GM23338 (cell line): ENCODE results near the gene UBE2G2. TPM values are rescaled to one million over a fixed set of nuclear protein-coding genes. Genes with fewer than 3 reads are reported as not detected.

Source experiments
- ATAC-seq: fragments of 200-7000 bp; cut with Tn5 transposase; 3 replicates; pipeline ENCODE4 v1.9.1; 2020
- DNase-seq: peaks from one replicate; pipeline ENCODE4 v3.0.0-alpha.2; 2015; ENCODE audit warnings: low spot score
- H2AFZ ChIP-seq: fragments of 200-600 bp; sonication (generic); 2 replicates; pipeline ENCODE4 v1.8.0; 2016; ENCODE audit warnings: antibody characterized with exemption, mild to moderate bottlenecking, moderate library complexity
- H3F3A ChIP-seq: fragments of 200-600 bp; sonication (generic); replicated peaks from 2 replicates; pipeline ENCODE4 v1.8.0; 2017; ENCODE audit warnings: antibody characterized with exemption, mixed run types, low read depth
- H3K27ac ChIP-seq: fragments of 200-600 bp; sonication (generic); 2 replicates; pipeline ENCODE4 v1.6.1; 2016; ENCODE audit warnings: low read depth
- H3K27me3 ChIP-seq: fragments of 200-600 bp; sonication (generic); 2 replicates; pipeline ENCODE4 v1.8.0; 2016; ENCODE audit warnings: mild to moderate bottlenecking, mixed run types, moderate library complexity; ENCODE audit not compliant: insufficient read depth
- H3K36me3 ChIP-seq: fragments of 200-600 bp; sonication (generic); 2 replicates; pipeline ENCODE4 v1.8.0; 2016; ENCODE audit warnings: mild to moderate bottlenecking; ENCODE audit not compliant: insufficient read depth
- H3K4me1 ChIP-seq: fragments of 200-600 bp; sonication (generic); 2 replicates; pipeline ENCODE4 v1.8.0; 2016; ENCODE audit warnings: mild to moderate bottlenecking, moderate library complexity; ENCODE audit not compliant: insufficient read depth
- H3K4me2 ChIP-seq: fragments of 200-600 bp; sonication (generic); 2 replicates; pipeline ENCODE4 v1.7.1; 2017; ENCODE audit warnings: mixed run types
- H3K4me3 ChIP-seq: fragments of 200-600 bp; sonication (generic); 2 replicates; pipeline ENCODE4 v1.6.1; 2016; ENCODE audit warnings: mixed run types
- H3K79me2 ChIP-seq: fragments of 200-600 bp; sonication (generic); replicated peaks from 2 replicates; pipeline ENCODE4 v1.8.0; 2017; ENCODE audit warnings: mild to moderate bottlenecking; ENCODE audit not compliant: insufficient read depth
- H3K9me2 ChIP-seq: fragments of 200-600 bp; sonication (generic); 2 replicates; pipeline ENCODE4 v1.8.0; 2017; ENCODE audit not compliant: insufficient read depth
- H4K20me1 ChIP-seq: fragments of 200-600 bp; sonication (generic); replicated peaks from 2 replicates; pipeline ENCODE4 v1.8.0; 2017; ENCODE audit warnings: mild to moderate bottlenecking; ENCODE audit not compliant: insufficient read depth
- H3K27ac Mint-ChIP-seq: 2 replicates; pipeline ENCODE4 v1.8.0; 2020; ENCODE audit warnings: inconsistent platforms, mild to moderate bottlenecking, moderate library complexity, mixed read lengths
- H3K27me3 Mint-ChIP-seq: 3 replicates; pipeline ENCODE4 v1.8.0; 2022; ENCODE audit warnings: low read depth, mild to moderate bottlenecking, moderate library complexity, mixed read lengths, inconsistent platforms; ENCODE audit not compliant: insufficient read depth, poor library complexity
- H3K36me3 Mint-ChIP-seq: 3 replicates; pipeline ENCODE4 v1.8.0; 2021; ENCODE audit warnings: low read depth, mild to moderate bottlenecking, inconsistent platforms, moderate library complexity, mixed read lengths
- H3K4me1 Mint-ChIP-seq: 3 replicates; pipeline ENCODE4 v1.8.0; 2020; ENCODE audit warnings: mild to moderate bottlenecking, inconsistent platforms, mixed read lengths
- H3K4me3 Mint-ChIP-seq: 3 replicates; pipeline ENCODE4 v1.8.0; 2021; ENCODE audit warnings: moderate library complexity, mild to moderate bottlenecking, inconsistent platforms, mixed read lengths
- H3K9me3 Mint-ChIP-seq: 3 replicates; pipeline ENCODE4 v1.8.0; 2020; ENCODE audit warnings: moderate library complexity, mild to moderate bottlenecking, inconsistent platforms, mixed read lengths
- CREB1 ChIP-seq: fragments of 250-450 bp; sonication (Bioruptor Pico); IDR thresholded peaks from 2 replicates; pipeline ENCODE4 v1.5.0; 2020; ENCODE audit warnings: low read depth, mild to moderate bottlenecking, moderate library complexity
- CTCF ChIP-seq, 2 experiments: fragments of 200-600 bp in 1 of 2; sonication (generic) in 1 of 2; conservative IDR thresholded peaks; 2 replicates each; pipeline versions ENCODE4 v1.5.1 to v1.6.1; 2016 to 2017; ENCODE audit warnings: antibody characterized with exemption in 2 of 2, low read depth in 2 of 2, mild to moderate bottlenecking in 2 of 2, moderate library complexity in 1 of 2
- EZH2 ChIP-seq: fragments of 200-600 bp; sonication (generic); IDR thresholded peaks from one replicate; pipeline ENCODE4 v1.8.0; 2017; ENCODE audit warnings: antibody characterized with exemption, mild to moderate bottlenecking, low read depth; ENCODE audit not compliant: unreplicated experiment
- EZH2phosphoT487 ChIP-seq: fragments of 200-600 bp; sonication (generic); IDR thresholded peaks from one replicate; pipeline ENCODE4 v1.8.1; 2018; ENCODE audit warnings: antibody characterized with exemption; ENCODE audit not compliant: unreplicated experiment
- JUNB ChIP-seq: IDR thresholded peaks from one replicate; pipeline ENCODE4 v1.6.1; 2016; ENCODE audit warnings: antibody characterized with exemption; ENCODE audit not compliant: unreplicated experiment
- NANOG ChIP-seq: IDR thresholded peaks from 2 replicates; pipeline ENCODE4 v1.6.1; 2016; ENCODE audit warnings: antibody characterized with exemption, borderline replicate concordance
- STAT1 ChIP-seq: IDR thresholded peaks from one replicate; pipeline ENCODE4 v1.6.1; 2016; ENCODE audit warnings: antibody characterized with exemption; ENCODE audit not compliant: unreplicated experiment
- ZNF114 ChIP-seq: fragments of 250-450 bp; sonication (Bioruptor Pico); IDR thresholded peaks from 2 replicates; pipeline ENCODE4 v1.5.0; 2020; ENCODE audit warnings: mild to moderate bottlenecking, moderate library complexity
- polyA plus RNA-seq: library from polyadenylated mRNA; unstranded; fragments of >200 nt; fragmentation: Nextera tagmentation; extraction: Ambion mirVana; gene quantifications from 2 replicates; pipeline ENCODE4 v1.2.1, GENCODE V29; 2016
- total RNA-seq: library from RNA; depleted of rRNA; stranded (reverse); fragments of >200 nt; shearing (Covaris generic); gene quantifications from 2 replicates; pipeline ENCODE4 v1.2.3, GENCODE V29; 2014
- TF ChIP-seq, protein P1 (sequence below): IDR thresholded peaks from 2 replicates; pipeline ENCODE4 v1.6.1; 2016; ENCODE audit warnings: antibody characterized with exemption
- TF ChIP-seq, protein P2 (sequence below): fragments of 250-450 bp; sonication (Bioruptor Pico); IDR thresholded peaks from 2 replicates; pipeline ENCODE4 v1.5.0; 2020; ENCODE audit warnings: mild to moderate bottlenecking, moderate library complexity

UBE2G2 gene
- total and polyA plus RNA-seq, 2 experiments from 2014 or later = 66.4 to 100 TPM

- Mint-ChIP-seq H3K4me1 (peaks cover 18% of the 10 kb centered on the region), H3K36me3 (peaks cover 3% of the 10 kb centered on the region; the same call in 2 of the 3 replicates), H3K27me3 (peaks cover 3% of the 10 kb centered on the region), H3K4me3 (no peak overlapping the region), H3K9me3 (peaks cover 12% of the 10 kb centered on the region), H3K27ac (no peak overlapping the region)
- TF ChIP-seq ZNF114 (no peak), STAT1 (no peak), CTCF (conservative IDR thresholded peaks at IDR 0.05; ENCODE audit: low read depth in 2 of 2) (no peak), NANOG (no peak), EZH2 (no peak), JUNB (no peak), EZH2phosphoT487 (no peak)
- TF ChIP-seq, protein P1, sequence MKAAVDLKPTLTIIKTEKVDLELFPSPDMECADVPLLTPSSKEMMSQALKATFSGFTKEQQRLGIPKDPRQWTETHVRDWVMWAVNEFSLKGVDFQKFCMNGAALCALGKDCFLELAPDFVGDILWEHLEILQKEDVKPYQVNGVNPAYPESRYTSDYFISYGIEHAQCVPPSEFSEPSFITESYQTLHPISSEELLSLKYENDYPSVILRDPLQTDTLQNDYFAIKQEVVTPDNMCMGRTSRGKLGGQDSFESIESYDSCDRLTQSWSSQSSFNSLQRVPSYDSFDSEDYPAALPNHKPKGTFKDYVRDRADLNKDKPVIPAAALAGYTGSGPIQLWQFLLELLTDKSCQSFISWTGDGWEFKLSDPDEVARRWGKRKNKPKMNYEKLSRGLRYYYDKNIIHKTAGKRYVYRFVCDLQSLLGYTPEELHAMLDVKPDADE = no peak
- no peaks in the 10 kb centered on the region; the same call in 1 of the 2 replicates for H3K4me1 ChIP-seq
- H3K9me2 ChIP-seq = no peaks in the 10 kb centered on the region
- DNase-seq = no peak
- no peak overlapping the region for H3K4me3 ChIP-seq
- no peak overlapping the region for H3K4me2 ChIP-seq
- no peaks in the 10 kb centered on the region for H4K20me1 ChIP-seq
- no peaks in the 10 kb centered on the region; the same call in 1 of the 2 replicates for H3K36me3 ChIP-seq
- ATAC-seq = peak; percentile 57
- H3K79me2 ChIP-seq = no peaks in the 10 kb centered on the region
- H3F3A ChIP-seq = no peaks in the 10 kb centered on the region
- no peaks in the 10 kb centered on the region for H3K27me3 ChIP-seq
- no peak overlapping the region for H3K27ac ChIP-seq
- no peak overlapping the region for H2AFZ ChIP-seq
These were observed 42.6 kb downstream of the UBE2G2 start for GRCh38 chr21:44758781-44759627.

GRCh38 chr21:44758141-44758561 lies 43.5 kb downstream of the UBE2G2 start:
- H3K27me3 ChIP-seq = no peaks in the 10 kb centered on the region
- H3F3A ChIP-seq = no peaks in the 10 kb centered on the region
- Mint-ChIP-seq H3K9me3 (peaks cover 17% of the 10 kb centered on the region), H3K27ac (no peak overlapping the region), H3K4me1 (peaks cover 20% of the 10 kb centered on the region), H3K27me3 (peaks cover 3% of the 10 kb centered on the region), H3K36me3 (peaks cover 7% of the 10 kb centered on the region; the same call in 2 of the 3 replicates), H3K4me3 (no peak overlapping the region)
- no peaks in the 10 kb centered on the region for H4K20me1 ChIP-seq
- DNase-seq (no peak), ATAC-seq (no peak)
- no peak overlapping the region for H2AFZ ChIP-seq
- no peak overlapping the region for H3K27ac ChIP-seq
- no peaks in the 10 kb centered on the region; the same call in 1 of the 2 replicates for H3K36me3 ChIP-seq
- H3K79me2 ChIP-seq = no peaks in the 10 kb centered on the region
- no peak overlapping the region for H3K4me3 ChIP-seq
- H3K4me1 ChIP-seq = no peaks in the 10 kb centered on the region; the same call in 1 of the 2 replicates
- H3K4me2 ChIP-seq = no peak overlapping the region
- no peaks in the 10 kb centered on the region for H3K9me2 ChIP-seq
- TF ChIP-seq CREB1 (no peak), EZH2phosphoT487 (no peak), STAT1 (no peak)
- TF ChIP-seq, protein P2, sequence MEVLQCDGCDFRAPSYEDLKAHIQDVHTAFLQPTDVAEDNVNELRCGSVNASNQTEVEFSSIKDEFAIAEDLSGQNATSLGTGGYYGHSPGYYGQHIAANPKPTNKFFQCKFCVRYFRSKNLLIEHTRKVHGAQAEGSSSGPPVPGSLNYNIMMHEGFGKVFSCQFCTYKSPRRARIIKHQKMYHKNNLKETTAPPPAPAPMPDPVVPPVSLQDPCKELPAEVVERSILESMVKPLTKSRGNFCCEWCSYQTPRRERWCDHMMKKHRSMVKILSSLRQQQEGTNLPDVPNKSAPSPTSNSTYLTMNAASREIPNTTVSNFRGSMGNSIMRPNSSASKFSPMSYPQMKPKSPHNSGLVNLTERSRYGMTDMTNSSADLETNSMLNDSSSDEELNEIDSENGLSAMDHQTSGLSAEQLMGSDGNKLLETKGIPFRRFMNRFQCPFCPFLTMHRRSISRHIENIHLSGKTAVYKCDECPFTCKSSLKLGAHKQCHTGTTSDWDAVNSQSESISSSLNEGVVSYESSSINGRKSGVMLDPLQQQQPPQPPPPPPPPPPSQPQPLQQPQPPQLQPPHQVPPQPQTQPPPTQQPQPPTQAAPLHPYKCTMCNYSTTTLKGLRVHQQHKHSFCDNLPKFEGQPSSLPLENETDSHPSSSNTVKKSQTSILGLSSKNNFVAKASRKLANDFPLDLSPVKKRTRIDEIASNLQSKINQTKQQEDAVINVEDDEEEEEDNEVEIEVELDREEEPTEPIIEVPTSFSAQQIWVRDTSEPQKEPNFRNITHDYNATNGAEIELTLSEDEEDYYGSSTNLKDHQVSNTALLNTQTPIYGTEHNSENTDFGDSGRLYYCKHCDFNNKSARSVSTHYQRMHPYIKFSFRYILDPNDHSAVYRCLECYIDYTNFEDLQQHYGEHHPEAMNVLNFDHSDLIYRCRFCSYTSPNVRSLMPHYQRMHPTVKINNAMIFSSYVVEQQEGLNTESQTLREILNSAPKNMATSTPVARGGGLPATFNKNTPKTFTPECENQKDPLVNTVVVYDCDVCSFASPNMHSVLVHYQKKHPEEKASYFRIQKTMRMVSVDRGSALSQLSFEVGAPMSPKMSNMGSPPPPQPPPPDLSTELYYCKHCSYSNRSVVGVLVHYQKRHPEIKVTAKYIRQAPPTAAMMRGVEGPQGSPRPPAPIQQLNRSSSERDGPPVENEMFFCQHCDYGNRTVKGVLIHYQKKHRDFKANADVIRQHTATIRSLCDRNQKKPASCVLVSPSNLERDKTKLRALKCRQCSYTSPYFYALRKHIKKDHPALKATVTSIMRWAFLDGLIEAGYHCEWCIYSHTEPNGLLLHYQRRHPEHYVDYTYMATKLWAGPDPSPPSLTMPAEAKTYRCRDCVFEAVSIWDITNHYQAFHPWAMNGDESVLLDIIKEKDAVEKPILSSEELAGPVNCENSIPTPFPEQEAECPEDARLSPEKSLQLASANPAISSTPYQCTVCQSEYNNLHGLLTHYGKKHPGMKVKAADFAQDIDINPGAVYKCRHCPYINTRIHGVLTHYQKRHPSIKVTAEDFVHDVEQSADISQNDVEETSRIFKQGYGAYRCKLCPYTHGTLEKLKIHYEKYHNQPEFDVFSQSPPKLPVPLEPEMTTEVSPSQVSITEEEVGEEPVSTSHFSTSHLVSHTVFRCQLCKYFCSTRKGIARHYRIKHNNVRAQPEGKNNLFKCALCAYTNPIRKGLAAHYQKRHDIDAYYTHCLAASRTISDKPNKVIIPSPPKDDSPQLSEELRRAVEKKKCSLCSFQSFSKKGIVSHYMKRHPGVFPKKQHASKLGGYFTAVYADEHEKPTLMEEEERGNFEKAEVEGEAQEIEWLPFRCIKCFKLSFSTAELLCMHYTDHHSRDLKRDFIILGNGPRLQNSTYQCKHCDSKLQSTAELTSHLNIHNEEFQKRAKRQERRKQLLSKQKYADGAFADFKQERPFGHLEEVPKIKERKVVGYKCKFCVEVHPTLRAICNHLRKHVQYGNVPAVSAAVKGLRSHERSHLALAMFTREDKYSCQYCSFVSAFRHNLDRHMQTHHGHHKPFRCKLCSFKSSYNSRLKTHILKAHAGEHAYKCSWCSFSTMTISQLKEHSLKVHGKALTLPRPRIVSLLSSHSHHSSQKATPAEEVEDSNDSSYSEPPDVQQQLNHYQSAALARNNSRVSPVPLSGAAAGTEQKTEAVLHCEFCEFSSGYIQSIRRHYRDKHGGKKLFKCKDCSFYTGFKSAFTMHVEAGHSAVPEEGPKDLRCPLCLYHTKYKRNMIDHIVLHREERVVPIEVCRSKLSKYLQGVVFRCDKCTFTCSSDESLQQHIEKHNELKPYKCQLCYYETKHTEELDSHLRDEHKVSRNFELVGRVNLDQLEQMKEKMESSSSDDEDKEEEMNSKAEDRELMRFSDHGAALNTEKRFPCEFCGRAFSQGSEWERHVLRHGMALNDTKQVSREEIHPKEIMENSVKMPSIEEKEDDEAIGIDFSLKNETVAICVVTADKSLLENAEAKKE = no peak
